Measurements from ENCODE around the gene PTGIS. TPM values are rescaled to one million over a fixed set of nuclear protein-coding genes. Genes with fewer than 3 reads are reported as not detected.

The PTGIS gene
- total RNA-seq, 6 experiments from 2014 or later, result 9.0 to 30.5 (median 13.7) TPM

GRCh38 chr20:49540232-49540620 is 27.7 kb downstream of the PTGIS start:
- TF ChIP-seq, protein P1, sequence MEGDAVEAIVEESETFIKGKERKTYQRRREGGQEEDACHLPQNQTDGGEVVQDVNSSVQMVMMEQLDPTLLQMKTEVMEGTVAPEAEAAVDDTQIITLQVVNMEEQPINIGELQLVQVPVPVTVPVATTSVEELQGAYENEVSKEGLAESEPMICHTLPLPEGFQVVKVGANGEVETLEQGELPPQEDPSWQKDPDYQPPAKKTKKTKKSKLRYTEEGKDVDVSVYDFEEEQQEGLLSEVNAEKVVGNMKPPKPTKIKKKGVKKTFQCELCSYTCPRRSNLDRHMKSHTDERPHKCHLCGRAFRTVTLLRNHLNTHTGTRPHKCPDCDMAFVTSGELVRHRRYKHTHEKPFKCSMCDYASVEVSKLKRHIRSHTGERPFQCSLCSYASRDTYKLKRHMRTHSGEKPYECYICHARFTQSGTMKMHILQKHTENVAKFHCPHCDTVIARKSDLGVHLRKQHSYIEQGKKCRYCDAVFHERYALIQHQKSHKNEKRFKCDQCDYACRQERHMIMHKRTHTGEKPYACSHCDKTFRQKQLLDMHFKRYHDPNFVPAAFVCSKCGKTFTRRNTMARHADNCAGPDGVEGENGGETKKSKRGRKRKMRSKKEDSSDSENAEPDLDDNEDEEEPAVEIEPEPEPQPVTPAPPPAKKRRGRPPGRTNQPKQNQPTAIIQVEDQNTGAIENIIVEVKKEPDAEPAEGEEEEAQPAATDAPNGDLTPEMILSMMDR (IDR thresholded peaks at IDR 0.05), result no peak
- no peak for TF ChIP-seq POLR2A (IDR thresholded peaks at IDR 0.05)
- H3K4me3 ChIP-seq, result no peak overlapping the region
- intact Hi-C loops (cut with DNase I), result loop anchor here in 1 of 2 donors (5.0 kb wide), 1 partner anchor 67 kb away; no protein-coding TSS in a partner anchor
- H3K36me3 ChIP-seq, result no peaks in the 10 kb centered on the region
- ATAC-seq, result no peak
- WGBS (ENCODE audit: insufficient coverage, low coverage, low lambda C conversion rate, missing lambda C conversion rate), result 90% methylated on average over 3 of the region's 6 CpGs
- no peaks in the 10 kb centered on the region for H3K4me1 ChIP-seq
- no peaks in the 10 kb centered on the region for H3K9me3 ChIP-seq
- DNase-seq, result no peak
- no peak overlapping the region for H3K27ac ChIP-seq
- H3K27me3 ChIP-seq, result no peaks in the 10 kb centered on the region

GRCh38 chr20:49539481-49540231 is 28.3 kb downstream of the PTGIS start:
- WGBS (ENCODE audit: insufficient coverage, low coverage, low lambda C conversion rate, missing lambda C conversion rate), result 83% methylated on average over 10 of the region's 21 CpGs
- H3K36me3 ChIP-seq, result no peaks in the 10 kb centered on the region
- TF ChIP-seq, protein P1 (IDR thresholded peaks at IDR 0.05), result no peak
- TF ChIP-seq POLR2A (IDR thresholded peaks at IDR 0.05), result no peak
- no peaks in the 10 kb centered on the region for H3K27me3 ChIP-seq
- no peak for ATAC-seq
- no peak for DNase-seq
- no peak overlapping the region for H3K4me3 ChIP-seq
- no peaks in the 10 kb centered on the region for H3K4me1 ChIP-seq
- H3K27ac ChIP-seq, result no peak overlapping the region
- no peaks in the 10 kb centered on the region for H3K9me3 ChIP-seq
- intact Hi-C loops (cut with DNase I), result loop anchor here in 1 of 2 donors (5.0 kb wide), 1 partner anchor 68 kb away; no protein-coding TSS in a partner anchor

- no peak for ATAC-seq
- H3K9me3 ChIP-seq, result no peaks in the 10 kb centered on the region
- no peak overlapping the region for H3K4me3 ChIP-seq
- intact Hi-C loops (cut with DNase I), result no loop called here
- no peak for DNase-seq
- 90% methylated on average over 3 of the region's 3 CpGs for WGBS (ENCODE audit: insufficient coverage, low coverage, low lambda C conversion rate, missing lambda C conversion rate)
- no peaks in the 10 kb centered on the region for H3K4me1 ChIP-seq
- H3K36me3 ChIP-seq, result no peaks in the 10 kb centered on the region
- TF ChIP-seq, protein P1 (IDR thresholded peaks at IDR 0.05), result no peak
- TF ChIP-seq POLR2A (IDR thresholded peaks at IDR 0.05), result no peak
- no peaks in the 10 kb centered on the region for H3K27me3 ChIP-seq
- no peak overlapping the region for H3K27ac ChIP-seq
These were observed 29.0 kb downstream of the PTGIS start for GRCh38 chr20:49538950-49539349.

DNA sequence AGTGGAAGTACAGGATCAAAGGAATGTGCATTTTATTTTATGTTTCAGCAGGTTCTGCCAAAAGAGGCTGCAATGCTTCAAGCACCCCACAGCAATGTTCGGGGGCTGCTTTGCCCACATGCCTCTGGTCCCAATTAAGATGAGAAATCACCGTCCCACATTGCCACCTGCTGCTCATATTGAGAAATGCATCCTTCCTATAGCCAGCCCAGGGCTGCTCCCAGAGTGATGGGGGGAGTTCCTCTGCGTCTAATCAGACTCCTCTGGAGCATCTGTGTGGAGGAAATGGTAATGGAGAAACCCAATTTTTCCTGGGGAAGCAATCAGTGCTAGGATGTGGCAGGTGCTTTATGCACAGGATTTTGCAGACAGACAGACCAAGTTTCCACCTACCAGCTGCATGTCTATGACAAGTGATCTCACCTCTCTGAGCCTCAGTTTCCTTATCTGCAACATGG is 33.7 kb downstream of the PTGIS start:
- ATAC-seq (peak; percentile 79 to 85 (median 82)), DNase-seq (peak in 1 of 3 donors; percentile 61)
- no peaks in the 10 kb centered on the region for H3K9me3 ChIP-seq
- H3K27me3 ChIP-seq, result no peaks in the 10 kb centered on the region
- intact Hi-C loops (cut with DNase I), result no loop called here
- WGBS (ENCODE audit: insufficient coverage, low coverage, low lambda C conversion rate, missing lambda C conversion rate), result 0% methylated on average over 3 of the region's 3 CpGs
- no peak overlapping the region for H3K27ac ChIP-seq
- H3K4me1 ChIP-seq, result no peaks in the 10 kb centered on the region
- H3K36me3 ChIP-seq, result no peaks in the 10 kb centered on the region
- H3K4me3 ChIP-seq, result no peak overlapping the region
- no peak for TF ChIP-seq POLR2A (IDR thresholded peaks at IDR 0.05)
- TF ChIP-seq, protein P1 (IDR thresholded peaks at IDR 0.05), result peak; percentile 70 to 82 (median 81)

All from right lobe of liver (tissue), 6 donors.